ENCODE data around the gene ELF4. TPM values are rescaled to one million over a fixed set of nuclear protein-coding genes. Genes with fewer than 3 reads are reported as not detected.
A peak's percentile ranks its signal among the peaks of the same experiment; 100 is the strongest.

Gene ELF4
- total and polyA plus RNA-seq, 9 of the 15 experiments (the other 6 are each of a cell fraction or from before 2014, with no cell fraction given), result 5.9 to 55.8 (median 25.2) TPM

GRCh38 chrX:130109429-130110378 lies 593 bp downstream of the ELF4 start (continued):
- no peak for TF ChIP-seq ESRRA (IDR thresholded peaks at IDR 0.05; ENCODE audit: borderline replicate concordance, low read depth)
- TF ChIP-seq TRIM28 (IDR thresholded peaks at IDR 0.05), result no peak
- no peak for TF ChIP-seq NCOA6 (IDR thresholded peaks at IDR 0.05)
- TF ChIP-seq GABPB1 (CRISPR knock-in tag; IDR thresholded peaks at IDR 0.05), result no peak; the same call in none of the 2 replicates
- TF ChIP-seq, protein P1, sequence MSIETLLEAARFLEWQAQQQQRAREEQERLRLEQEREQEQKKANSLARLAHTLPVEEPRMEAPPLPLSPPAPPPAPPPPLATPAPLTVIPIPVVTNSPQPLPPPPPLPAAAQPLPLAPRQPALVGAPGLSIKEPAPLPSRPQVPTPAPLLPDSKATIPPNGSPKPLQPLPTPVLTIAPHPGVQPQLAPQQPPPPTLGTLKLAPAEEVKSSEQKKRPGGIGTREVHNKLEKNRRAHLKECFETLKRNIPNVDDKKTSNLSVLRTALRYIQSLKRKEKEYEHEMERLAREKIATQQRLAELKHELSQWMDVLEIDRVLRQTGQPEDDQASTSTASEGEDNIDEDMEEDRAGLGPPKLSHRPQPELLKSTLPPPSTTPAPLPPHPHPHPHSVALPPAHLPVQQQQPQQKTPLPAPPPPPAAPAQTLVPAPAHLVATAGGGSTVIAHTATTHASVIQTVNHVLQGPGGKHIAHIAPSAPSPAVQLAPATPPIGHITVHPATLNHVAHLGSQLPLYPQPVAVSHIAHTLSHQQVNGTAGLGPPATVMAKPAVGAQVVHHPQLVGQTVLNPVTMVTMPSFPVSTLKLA (conservative IDR thresholded peaks at IDR 0.05), result 0 out of 4 replicates have a peak, but pooled peaks of 1 of the 2 experiments have one; percentile 6
- TF ChIP-seq GABPB2 (CRISPR knock-in tag; conservative IDR thresholded peaks at IDR 0.05), result no peak
- no peak for TF ChIP-seq TRIM25 (IDR thresholded peaks at IDR 0.05; ENCODE audit: borderline replicate concordance)
- TF ChIP-seq, protein P2, sequence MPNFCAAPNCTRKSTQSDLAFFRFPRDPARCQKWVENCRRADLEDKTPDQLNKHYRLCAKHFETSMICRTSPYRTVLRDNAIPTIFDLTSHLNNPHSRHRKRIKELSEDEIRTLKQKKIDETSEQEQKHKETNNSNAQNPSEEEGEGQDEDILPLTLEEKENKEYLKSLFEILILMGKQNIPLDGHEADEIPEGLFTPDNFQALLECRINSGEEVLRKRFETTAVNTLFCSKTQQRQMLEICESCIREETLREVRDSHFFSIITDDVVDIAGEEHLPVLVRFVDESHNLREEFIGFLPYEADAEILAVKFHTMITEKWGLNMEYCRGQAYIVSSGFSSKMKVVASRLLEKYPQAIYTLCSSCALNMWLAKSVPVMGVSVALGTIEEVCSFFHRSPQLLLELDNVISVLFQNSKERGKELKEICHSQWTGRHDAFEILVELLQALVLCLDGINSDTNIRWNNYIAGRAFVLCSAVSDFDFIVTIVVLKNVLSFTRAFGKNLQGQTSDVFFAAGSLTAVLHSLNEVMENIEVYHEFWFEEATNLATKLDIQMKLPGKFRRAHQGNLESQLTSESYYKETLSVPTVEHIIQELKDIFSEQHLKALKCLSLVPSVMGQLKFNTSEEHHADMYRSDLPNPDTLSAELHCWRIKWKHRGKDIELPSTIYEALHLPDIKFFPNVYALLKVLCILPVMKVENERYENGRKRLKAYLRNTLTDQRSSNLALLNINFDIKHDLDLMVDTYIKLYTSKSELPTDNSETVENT (CRISPR knock-in tag; IDR thresholded peaks at IDR 0.05), result no peak
- no peak for TF ChIP-seq TGIF2 (CRISPR knock-in tag; IDR thresholded peaks at IDR 0.05)
- no peak for TF ChIP-seq KLF10 (CRISPR knock-in tag; IDR thresholded peaks at IDR 0.05)
- no peak for TF ChIP-seq CBFA2T3 (IDR thresholded peaks at IDR 0.05)
- no peak for TF ChIP-seq SNRNP70 (optimal IDR thresholded peaks at IDR 0.05; ENCODE audit: low read depth, low read length)
- no peak for TF ChIP-seq IFI16 (CRISPR knock-in tag; IDR thresholded peaks at IDR 0.05)
- TF ChIP-seq ZFP30 (CRISPR knock-in tag; IDR thresholded peaks at IDR 0.05; ENCODE audit: borderline replicate concordance), result no peak
- no peak for TF ChIP-seq ZNF717 (CRISPR knock-in tag; IDR thresholded peaks at IDR 0.05)
- no peak for TF ChIP-seq ZNF274 (IDR thresholded peaks at IDR 0.05; ENCODE audit: borderline replicate concordance, low read depth, low read length)
- TF ChIP-seq, protein P3, sequence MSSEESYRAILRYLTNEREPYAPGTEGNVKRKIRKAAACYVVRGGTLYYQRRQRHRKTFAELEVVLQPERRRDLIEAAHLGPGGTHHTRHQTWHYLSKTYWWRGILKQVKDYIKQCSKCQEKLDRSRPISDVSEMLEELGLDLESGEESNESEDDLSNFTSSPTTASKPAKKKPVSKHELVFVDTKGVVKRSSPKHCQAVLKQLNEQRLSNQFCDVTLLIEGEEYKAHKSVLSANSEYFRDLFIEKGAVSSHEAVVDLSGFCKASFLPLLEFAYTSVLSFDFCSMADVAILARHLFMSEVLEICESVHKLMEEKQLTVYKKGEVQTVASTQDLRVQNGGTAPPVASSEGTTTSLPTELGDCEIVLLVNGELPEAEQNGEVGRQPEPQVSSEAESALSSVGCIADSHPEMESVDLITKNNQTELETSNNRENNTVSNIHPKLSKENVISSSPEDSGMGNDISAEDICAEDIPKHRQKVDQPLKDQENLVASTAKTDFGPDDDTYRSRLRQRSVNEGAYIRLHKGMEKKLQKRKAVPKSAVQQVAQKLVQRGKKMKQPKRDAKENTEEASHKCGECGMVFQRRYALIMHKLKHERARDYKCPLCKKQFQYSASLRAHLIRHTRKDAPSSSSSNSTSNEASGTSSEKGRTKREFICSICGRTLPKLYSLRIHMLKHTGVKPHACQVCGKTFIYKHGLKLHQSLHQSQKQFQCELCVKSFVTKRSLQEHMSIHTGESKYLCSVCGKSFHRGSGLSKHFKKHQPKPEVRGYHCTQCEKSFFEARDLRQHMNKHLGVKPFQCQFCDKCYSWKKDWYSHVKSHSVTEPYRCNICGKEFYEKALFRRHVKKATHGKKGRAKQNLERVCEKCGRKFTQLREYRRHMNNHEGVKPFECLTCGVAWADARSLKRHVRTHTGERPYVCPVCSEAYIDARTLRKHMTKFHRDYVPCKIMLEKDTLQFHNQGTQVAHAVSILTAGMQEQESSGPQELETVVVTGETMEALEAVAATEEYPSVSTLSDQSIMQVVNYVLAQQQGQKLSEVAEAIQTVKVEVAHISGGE (CRISPR knock-in tag; IDR thresholded peaks at IDR 0.05), result no peak
- no peak for TF ChIP-seq NEUROD1 (IDR thresholded peaks at IDR 0.05; ENCODE audit: borderline replicate concordance, low read depth, low read length, partially characterized antibody)

Data from K562 (cell line).